NCI-H1436 (cell line): ENCODE results near the gene TNFRSF25.
"Not testable (repeated sequence)": the region's sequence is repeated elsewhere in the genome, so short reads cannot be mapped to it uniquely, and the experiment has no call there.

Experiments
- DNase-seq: peaks from one replicate; lab custom pipeline; 2025; lab: John Stamatoyannopoulos, UW

TNFRSF25 gene

GRCh38 chr1:6468729-6469461 is 2.9 kb upstream of the TNFRSF25 start:
- no peak for DNase-seq

GRCh38 chr1:6467744-6468688 is 2.0 kb upstream of the TNFRSF25 start:
- DNase-seq: no peak

- no peak for DNase-seq
These were observed 1.3 kb upstream of the TNFRSF25 start for GRCh38 chr1:6467224-6467623.

GRCh38 chr1:6466751-6467150 is 778 bp upstream of the TNFRSF25 start:
- no peak for DNase-seq

- no peak for DNase-seq
These were observed 440 bp downstream of the TNFRSF25 start for GRCh38 chr1:6465461-6466005.

- DNase-seq: no peak
These were observed 1.1 kb downstream of the TNFRSF25 start for GRCh38 chr1:6464915-6465314.

- DNase-seq: no peak
These were observed 1.5 kb downstream of the TNFRSF25 start for GRCh38 chr1:6464514-6464836.

- DNase-seq: no peak
These were observed 2.9 kb downstream of the TNFRSF25 start for GRCh38 chr1:6463120-6463412.

- DNase-seq: no peak
These were observed 3.4 kb downstream of the TNFRSF25 start for GRCh38 chr1:6462412-6463119.

- no peak for DNase-seq
These were observed 4.2 kb downstream of the TNFRSF25 start for GRCh38 chr1:6461538-6462411.

GRCh38 chr1:6461051-6461530 is 4.9 kb downstream of the TNFRSF25 start:
- DNase-seq: no peak

GRCh38 chr1:6460301-6461050 is 5.5 kb downstream of the TNFRSF25 start:
- DNase-seq: no peak

- no peak for DNase-seq
These were observed 6.1 kb downstream of the TNFRSF25 start for GRCh38 chr1:6459850-6460265.

GRCh38 chr1:6456800-6457466 is 9.0 kb downstream of the TNFRSF25 start:
- no peak for DNase-seq

GRCh38 chr1:6455752-6456520 is 10.0 kb downstream of the TNFRSF25 start:
- DNase-seq: not testable (repeated sequence)

GRCh38 chr1:6454856-6455751 is 10.9 kb downstream of the TNFRSF25 start:
- no peak for DNase-seq

GRCh38 chr1:6453895-6454855 is 11.8 kb downstream of the TNFRSF25 start:
- DNase-seq: not testable (repeated sequence)
